Inferior parietal cortex (tissue), 1 donor: ENCODE results near the gene TBRG4.
"Not testable (repeated sequence)": the region's sequence is repeated elsewhere in the genome, so short reads cannot be mapped to it uniquely, and the experiment has no call there.

Source experiments
- DNase-seq: peaks from one replicate; pipeline ENCODE4 v3.0.0-alpha.2; 2016; ENCODE audit errors: extremely low spot score

The TBRG4 gene

GRCh38 chr7:45111298-45112223 is at the start of gene TBRG4:
Gene TBRG4, minus strand, starts transcription at chr7:45111697. Its CDS starts 2,460 bp downstream, at chr7:45109237.
- peak; percentile 98 for DNase-seq

- no peak for DNase-seq
Measured at GRCh38 chr7:45161138-45161537, 49.6 kb upstream of the TBRG4 start.

DNA sequence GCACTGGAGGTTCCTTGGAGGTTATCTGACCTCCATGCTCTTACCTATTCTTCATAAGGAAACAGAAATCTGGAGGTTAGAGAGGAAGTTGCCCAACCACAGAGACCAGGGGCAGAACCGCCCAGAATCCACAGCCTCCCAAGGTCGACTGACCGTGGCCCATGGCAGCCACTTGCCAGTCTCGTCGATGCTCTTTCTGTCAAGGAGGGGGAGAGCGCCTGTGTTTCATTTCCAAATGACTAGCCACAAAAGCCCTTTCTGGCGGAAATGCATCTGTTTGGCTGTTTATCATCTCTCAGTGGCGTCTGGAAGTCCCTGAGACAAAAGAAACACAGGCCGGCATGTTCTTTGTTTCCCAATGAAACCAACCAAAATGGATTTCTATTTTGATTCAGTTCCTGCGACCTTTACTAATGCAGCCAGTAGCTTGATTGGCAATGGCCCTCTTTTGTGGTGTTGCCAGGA is 49.0 kb upstream of the TBRG4 start:
- DNase-seq = peak; percentile 15

- DNase-seq = no peak
Measured at GRCh38 chr7:45159296-45159695, 47.8 kb upstream of the TBRG4 start.

DNA sequence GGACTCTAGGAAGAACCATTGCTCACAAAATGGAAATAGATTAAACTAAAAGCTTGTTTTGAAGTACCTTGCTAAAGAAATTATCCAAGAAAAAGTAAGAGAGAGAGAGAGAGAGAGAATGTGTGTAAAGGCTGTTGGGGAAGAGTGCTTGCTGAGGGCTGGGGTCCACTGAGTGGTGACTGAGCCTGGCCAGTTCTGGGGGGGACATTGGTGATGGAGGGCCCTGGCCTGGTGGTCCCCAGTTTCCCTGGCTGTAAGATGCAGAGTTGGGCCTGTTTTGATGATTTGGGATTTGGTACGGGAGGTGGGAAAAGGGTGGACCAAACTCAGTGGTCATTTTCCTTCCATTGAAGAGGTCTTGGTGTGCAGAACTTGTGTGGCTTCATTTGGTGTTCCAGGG is 47.0 kb upstream of the TBRG4 start:
- DNase-seq = no peak

GRCh38 chr7:45157653-45158401 is 46.3 kb upstream of the TBRG4 start, which contains the start of gene RAMP3:
Gene RAMP3, plus strand, starts transcription at chr7:45157791. Its CDS starts 38 bp downstream, at chr7:45157829.
- no peak for DNase-seq

DNA sequence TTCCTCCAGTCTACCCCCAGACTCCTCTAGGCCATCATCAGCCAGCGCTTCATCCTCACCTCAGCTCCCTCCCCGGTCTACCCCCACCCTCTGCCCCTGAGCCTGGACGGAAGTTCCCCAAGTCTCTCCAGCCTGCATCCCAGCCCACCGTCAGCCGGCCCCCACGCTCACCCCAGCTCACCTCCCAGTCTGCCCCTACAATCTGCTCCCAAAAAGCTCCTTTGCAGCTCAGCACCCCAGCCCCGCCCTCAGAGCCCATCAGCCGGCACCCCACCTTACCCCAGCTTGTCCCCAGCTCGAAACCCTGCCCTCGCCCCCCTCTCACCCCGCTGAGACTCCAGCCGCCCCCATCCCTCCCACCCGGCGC is 45.8 kb upstream of the TBRG4 start:
- no peak for DNase-seq

DNA sequence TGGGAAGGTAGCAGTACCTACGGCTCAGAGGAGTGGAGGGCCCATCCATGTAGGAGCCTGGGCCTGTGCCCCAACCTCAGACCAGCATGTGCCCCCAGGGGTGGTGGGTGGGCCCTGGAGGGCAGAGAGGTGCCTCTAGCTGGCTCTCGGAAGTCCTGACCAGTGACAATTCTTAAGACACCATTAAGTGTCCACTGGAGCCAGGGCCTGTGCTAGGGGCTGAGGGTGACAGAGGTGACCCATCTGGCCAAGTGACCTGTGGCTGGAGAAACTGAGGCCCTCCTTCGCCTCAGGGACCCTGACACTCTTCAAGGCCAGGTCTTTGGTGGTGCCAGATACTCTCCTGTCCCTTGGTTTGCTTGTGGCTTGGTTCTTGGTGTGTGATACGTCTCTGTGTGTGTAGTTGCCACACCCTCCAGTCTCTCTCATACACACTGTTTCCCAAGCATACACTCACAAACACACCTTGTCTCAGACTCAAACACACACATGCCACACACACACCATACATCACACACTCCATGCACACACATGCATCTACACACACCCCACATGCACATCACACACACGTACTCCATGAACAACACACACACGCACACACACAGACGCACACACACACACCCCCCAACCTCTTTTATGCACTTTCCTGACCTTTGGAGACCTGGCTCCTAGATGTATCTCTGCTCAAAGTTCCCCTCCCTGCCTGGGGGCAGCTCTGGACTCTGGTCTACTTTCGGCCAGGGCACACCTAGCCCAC is 45.2 kb upstream of the TBRG4 start:
- DNase-seq = no peak

DNA sequence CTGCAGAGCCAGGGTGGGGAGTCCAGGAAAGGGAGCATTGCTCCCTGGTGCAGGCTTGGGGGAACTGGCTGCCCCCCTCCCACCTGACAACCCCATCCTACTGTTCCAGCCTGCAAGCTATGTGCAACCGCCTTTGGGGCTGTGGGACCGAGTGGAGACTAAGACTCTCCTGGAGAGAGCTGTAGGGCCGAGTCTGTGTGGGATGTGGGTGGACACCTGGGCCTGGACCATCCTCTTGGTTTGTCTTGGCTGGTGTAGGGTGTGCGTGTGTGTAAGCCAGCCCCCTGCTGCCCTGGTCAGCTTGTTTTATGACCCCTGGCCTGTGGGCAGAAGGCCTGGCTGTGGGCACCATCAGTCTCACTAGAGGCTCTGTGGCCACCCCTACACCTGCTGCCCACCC is 44.4 kb upstream of the TBRG4 start:
- DNase-seq = no peak

GRCh38 chr7:45155357-45155900 is 43.9 kb upstream of the TBRG4 start:
- DNase-seq = no peak

- DNase-seq = not testable (repeated sequence)
Measured at GRCh38 chr7:45153861-45154260, 42.4 kb upstream of the TBRG4 start.

- DNase-seq = no peak
Measured at GRCh38 chr7:45153233-45153632, 41.7 kb upstream of the TBRG4 start.

- no peak for DNase-seq
Measured at GRCh38 chr7:45151967-45152366, 40.5 kb upstream of the TBRG4 start.

GRCh38 chr7:45151131-45151684 is 39.7 kb upstream of the TBRG4 start:
- no peak for DNase-seq

DNA sequence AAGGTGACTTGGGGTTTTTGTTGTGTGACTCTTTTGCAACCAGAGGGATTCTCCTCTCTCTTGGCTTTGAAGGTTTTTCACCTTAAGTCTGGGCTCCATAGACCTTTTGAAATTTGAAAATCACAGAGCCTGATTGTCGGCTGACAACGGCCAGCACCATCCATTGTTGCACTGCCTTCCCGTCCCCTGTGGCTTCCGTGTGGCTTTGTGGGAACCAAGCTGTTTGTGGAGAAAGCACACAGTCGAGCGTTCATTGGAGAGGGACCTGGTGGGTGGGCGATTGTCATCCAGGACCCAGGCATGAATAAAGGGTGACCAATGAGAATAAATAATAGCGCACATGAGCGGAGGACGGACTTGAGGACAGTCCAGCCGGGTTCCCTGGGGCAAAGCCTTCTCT is 38.7 kb upstream of the TBRG4 start:
- DNase-seq = no peak

- no peak for DNase-seq
Measured at GRCh38 chr7:45149606-45150005, 38.1 kb upstream of the TBRG4 start.

GRCh38 chr7:45148653-45148973 is 37.1 kb upstream of the TBRG4 start:
- no peak for DNase-seq

- no peak for DNase-seq
Measured at GRCh38 chr7:45147858-45148652, 36.6 kb upstream of the TBRG4 start.

DNA sequence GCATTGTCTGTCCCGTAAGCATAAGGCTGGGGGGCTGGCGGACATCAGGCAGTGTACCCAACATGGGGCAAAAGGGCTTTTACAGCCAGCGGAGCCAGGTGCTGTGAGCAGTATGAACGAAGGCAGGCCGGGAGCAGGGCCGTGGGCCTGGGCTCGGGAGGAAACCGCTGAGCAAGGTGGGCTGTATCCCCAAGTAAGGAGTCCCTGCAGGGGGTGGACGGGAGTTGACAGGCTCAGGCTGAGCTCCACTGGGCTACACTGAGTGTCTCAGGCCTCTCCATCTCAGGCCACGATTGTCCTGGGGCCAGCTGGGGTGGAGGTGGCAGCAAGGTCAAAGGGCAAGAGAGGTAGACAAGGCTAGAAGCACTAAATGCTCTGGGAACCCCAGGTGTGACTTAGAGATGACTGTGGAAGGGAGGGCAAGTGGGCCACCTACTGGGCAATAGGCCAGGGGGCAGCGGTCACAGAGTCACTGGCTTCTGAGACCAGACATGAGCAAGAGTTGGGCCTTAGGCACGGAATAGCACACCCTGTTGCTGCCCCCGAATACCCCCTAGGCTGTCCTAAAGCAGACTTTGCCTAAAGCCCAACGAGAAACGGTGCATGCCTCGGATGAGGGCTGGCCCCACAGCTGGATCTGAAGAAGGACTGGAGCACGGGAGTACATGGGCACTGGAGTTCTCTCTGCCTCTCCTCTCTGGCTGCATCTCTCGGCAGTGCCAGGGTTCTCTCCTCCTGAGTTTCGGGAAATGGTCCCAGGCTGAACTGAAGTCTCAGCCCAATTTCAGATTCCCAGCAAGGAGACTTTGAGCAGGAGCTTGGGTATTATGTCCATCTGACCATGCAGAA is 35.3 kb upstream of the TBRG4 start:
- no peak for DNase-seq

DNA sequence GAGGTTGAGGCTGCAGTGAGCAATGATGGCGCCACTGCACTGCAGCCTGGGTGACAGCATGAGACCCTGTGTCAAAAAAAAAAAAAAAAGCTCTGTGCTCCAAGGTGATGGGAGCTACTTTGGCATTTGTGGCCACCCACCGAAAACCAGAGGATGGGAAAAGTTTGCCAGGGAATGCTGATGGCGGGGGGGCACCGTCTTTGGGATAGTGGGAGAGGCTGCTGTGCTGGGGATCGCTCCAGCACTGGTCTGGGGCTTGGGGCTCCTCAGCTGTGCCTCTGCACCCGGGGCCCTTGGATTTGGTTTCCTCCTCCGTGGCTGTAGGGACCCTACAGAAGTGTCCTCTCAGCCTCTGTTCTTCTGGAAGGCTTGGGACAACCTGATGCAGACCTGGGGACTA is 34.4 kb upstream of the TBRG4 start:
- no peak for DNase-seq
